ENCODE results near the gene TINCR. TPM values are rescaled to one million over a fixed set of nuclear protein-coding genes. Genes with fewer than 3 reads are reported as not detected.
"Not testable (repeated sequence)": the region's sequence is repeated elsewhere in the genome, so short reads cannot be mapped to it uniquely, and the experiment has no call there.

The TINCR gene
- total RNA-seq, 1 experiment from 2014 or later = 4.4 TPM

DNA sequence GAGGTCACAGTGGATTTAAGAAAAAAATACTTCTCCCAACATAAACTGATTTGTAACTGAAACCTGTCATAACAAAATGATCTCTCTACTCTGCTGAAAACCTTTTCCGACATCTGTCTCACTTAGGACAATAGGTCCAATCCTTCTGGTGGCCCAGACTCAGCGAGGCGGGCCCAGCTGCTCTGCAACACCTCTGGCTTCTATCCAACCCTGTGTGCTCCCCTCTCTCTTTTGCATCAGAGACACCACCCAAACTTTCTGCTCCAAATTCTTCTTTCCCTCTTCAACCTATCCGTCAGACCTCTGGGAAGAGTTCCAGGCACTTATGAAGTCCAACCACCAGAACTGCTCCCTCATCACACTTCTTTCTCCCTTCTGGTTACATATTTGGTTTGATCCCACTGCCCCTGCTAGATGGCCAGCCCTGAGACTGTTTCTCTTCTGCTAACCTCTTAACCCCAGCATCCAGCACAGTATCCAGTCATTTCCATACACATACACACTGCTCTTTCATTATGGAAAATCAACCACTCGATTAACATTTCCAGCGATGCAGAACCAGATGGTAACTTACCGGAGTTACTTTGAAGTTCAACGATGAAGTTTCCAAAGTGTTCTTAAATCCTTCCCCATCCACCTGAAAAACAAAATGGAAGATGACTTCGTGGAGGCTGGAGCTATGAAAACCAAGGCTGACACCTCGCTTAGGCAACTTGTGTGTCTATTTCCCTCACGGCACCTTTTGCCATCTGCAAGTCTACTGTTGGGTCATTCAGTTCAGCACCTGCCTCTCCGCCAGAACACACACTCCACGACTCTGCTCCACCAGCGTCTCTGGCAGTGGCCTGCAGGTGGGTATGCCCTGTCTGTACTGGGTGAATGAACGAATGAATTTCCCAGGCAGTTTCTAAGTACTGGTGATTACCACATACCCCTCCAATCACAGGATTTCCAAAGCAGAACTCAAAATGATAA lies 45.4 kb upstream of the TINCR start:
- Histone ChIP-seq H4K20me1 (ENCODE audit: insufficient read depth) (no peaks in the 10 kb centered on the region; the same call in none of the 2 replicates), H3K27me3 (ENCODE audit: insufficient read depth, low read depth) (no peaks in the 10 kb centered on the region), H3K27ac (no peak overlapping the region), H3F3A (ENCODE audit: insufficient read depth, low read depth) (no peaks in the 10 kb centered on the region), H3K4me2 (no peak overlapping the region), H3K36me3 (ENCODE audit: low read depth) (0 out of 2 replicates have a peak, but pooled peaks cover 9% of the 10 kb centered on the region), H3K9me3 (ENCODE audit: insufficient read depth, low read depth) (no peaks in the 10 kb centered on the region), H3K4me3 (no peak overlapping the region), H2AFZ (no peak overlapping the region), H3K79me2 (ENCODE audit: low read depth) (peaks cover 9% of the 10 kb centered on the region), H3K9me2 (ENCODE audit: insufficient read depth) (no peaks in the 10 kb centered on the region), H3K4me1 (replicated peaks; ENCODE audit: insufficient read depth) (no peaks in the 10 kb centered on the region)
- ChIA-PET CTCF (no interaction called here), POLR2A (ENCODE audit: unreplicated experiment) (no interaction called here)
- TF ChIP-seq EZH2 (IDR thresholded peaks at IDR 0.05; ENCODE audit: low read depth) = no peak
- TF ChIP-seq, protein P1, sequence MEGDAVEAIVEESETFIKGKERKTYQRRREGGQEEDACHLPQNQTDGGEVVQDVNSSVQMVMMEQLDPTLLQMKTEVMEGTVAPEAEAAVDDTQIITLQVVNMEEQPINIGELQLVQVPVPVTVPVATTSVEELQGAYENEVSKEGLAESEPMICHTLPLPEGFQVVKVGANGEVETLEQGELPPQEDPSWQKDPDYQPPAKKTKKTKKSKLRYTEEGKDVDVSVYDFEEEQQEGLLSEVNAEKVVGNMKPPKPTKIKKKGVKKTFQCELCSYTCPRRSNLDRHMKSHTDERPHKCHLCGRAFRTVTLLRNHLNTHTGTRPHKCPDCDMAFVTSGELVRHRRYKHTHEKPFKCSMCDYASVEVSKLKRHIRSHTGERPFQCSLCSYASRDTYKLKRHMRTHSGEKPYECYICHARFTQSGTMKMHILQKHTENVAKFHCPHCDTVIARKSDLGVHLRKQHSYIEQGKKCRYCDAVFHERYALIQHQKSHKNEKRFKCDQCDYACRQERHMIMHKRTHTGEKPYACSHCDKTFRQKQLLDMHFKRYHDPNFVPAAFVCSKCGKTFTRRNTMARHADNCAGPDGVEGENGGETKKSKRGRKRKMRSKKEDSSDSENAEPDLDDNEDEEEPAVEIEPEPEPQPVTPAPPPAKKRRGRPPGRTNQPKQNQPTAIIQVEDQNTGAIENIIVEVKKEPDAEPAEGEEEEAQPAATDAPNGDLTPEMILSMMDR (conservative IDR thresholded peaks at IDR 0.05) = no peak
- no TSS peak for BruUV-seq (replicated peaks)
- DNase-seq = no peak
- intact Hi-C loops (cut with micrococcal nuclease; ENCODE audit: unreplicated experiment) = no loop called here

- Histone ChIP-seq H3F3A (ENCODE audit: insufficient read depth, low read depth) (no peaks in the 10 kb centered on the region), H3K9me2 (ENCODE audit: insufficient read depth) (no peaks in the 10 kb centered on the region), H2AFZ (no peak overlapping the region), H3K79me2 (ENCODE audit: low read depth) (no peaks in the 10 kb centered on the region; the same call in 1 of the 2 replicates), H3K9me3 (ENCODE audit: insufficient read depth, low read depth) (no peaks in the 10 kb centered on the region), H3K4me1 (replicated peaks; ENCODE audit: insufficient read depth) (no peaks in the 10 kb centered on the region), H3K27ac (no peak overlapping the region), H3K4me3 (no peak overlapping the region), H4K20me1 (ENCODE audit: insufficient read depth) (no peaks in the 10 kb centered on the region; the same call in 1 of the 2 replicates), H3K4me2 (no peak overlapping the region), H3K36me3 (ENCODE audit: low read depth) (0 out of 2 replicates have a peak, but pooled peaks cover 6% of the 10 kb centered on the region), H3K27me3 (ENCODE audit: insufficient read depth, low read depth) (no peaks in the 10 kb centered on the region)
- TF ChIP-seq, protein P1 (conservative IDR thresholded peaks at IDR 0.05) = no peak
- no peak for TF ChIP-seq EZH2 (IDR thresholded peaks at IDR 0.05; ENCODE audit: low read depth)
- intact Hi-C loops (cut with micrococcal nuclease; ENCODE audit: unreplicated experiment) = no loop called here
- no peak for DNase-seq
- CTCF ChIA-PET = no interaction called here
- no TSS peak for BruUV-seq (replicated peaks)
- POLR2A ChIA-PET (ENCODE audit: unreplicated experiment) = no interaction called here
These were observed 42.2 kb upstream of the TINCR start for GRCh38 chr19:5609881-5610448.

GRCh38 chr19:5608766-5609165 lies 41.0 kb upstream of the TINCR start:
- H3K27me3 ChIP-seq (ENCODE audit: insufficient read depth, low read depth); H3K79me2 ChIP-seq (ENCODE audit: low read depth); H3K4me1 ChIP-seq (replicated peaks; ENCODE audit: insufficient read depth); H3K27ac ChIP-seq; H3K4me2 ChIP-seq; H2AFZ ChIP-seq; H3K9me3 ChIP-seq (ENCODE audit: insufficient read depth, low read depth); intact Hi-C loops (cut with micrococcal nuclease; ENCODE audit: unreplicated experiment); CTCF ChIA-PET; H4K20me1 ChIP-seq (ENCODE audit: insufficient read depth); DNase-seq; H3K9me2 ChIP-seq (ENCODE audit: insufficient read depth); H3K4me3 ChIP-seq; BruUV-seq (replicated peaks); H3F3A ChIP-seq (ENCODE audit: insufficient read depth, low read depth); H3K36me3 ChIP-seq (ENCODE audit: low read depth); POLR2A ChIA-PET (ENCODE audit: unreplicated experiment): not testable (repeated sequence)

Data from PC-9 (cell line).